GM12878 (cell line): ENCODE measurements around the gene ZNF554. TPM values are rescaled to one million over a fixed set of nuclear protein-coding genes. Genes with fewer than 3 reads are reported as not detected.

ENCODE experiments used
- ATAC-seq: fragments of 200-7000 bp; cut with Tn5 transposase; 3 replicates; pipeline ENCODE4 v1.9.1; 2020; ENCODE audit warnings: mild to moderate bottlenecking, moderate library complexity
- BruUV-seq: library from RNA; stranded (reverse); fragments of 400-500 nt; replicated peaks from 2 replicates; lab custom pipeline; 2021; lab: Mats Ljungman, UMichigan
- CTCF ChIA-PET: fragments of 300-600 bp; sonication (Branson Sonifier 250); formaldehyde crosslinking; extraction: SDS; loops from one replicate; lab custom pipeline; 2021; ENCODE audit warnings: inconsistent platforms; lab: Yijun Ruan, JAX
- POLR2A ChIA-PET: fragments of 350-600 bp; formaldehyde crosslinking; extraction: SDS; loops from one replicate; lab custom pipeline; 2021; ENCODE audit warnings: inconsistent platforms; lab: Charles Lee
- RAD21 ChIA-PET: fragments of 300-600 bp; sonication (Branson Sonifier 250); formaldehyde crosslinking; loops from one replicate; lab custom pipeline; 2023; ENCODE audit warnings: antibody characterized with exemption; ENCODE audit not compliant: unreplicated experiment; lab: Charles Lee
- SMC1A ChIA-PET: fragments of 300-600 bp; sonication (Branson Sonifier 250); formaldehyde crosslinking; loops from one replicate; lab custom pipeline; 2023; ENCODE audit not compliant: unreplicated experiment, uncharacterized antibody; lab: Charles Lee
- DNase-seq: peaks from one replicate; pipeline ENCODE4 v3.0.0-alpha.2; 2011; ENCODE audit warnings: low read depth, low spot score
- FAIRE-seq: peaks from 3 replicates; lab custom pipeline; 2011; peaks lifted over from hg19 to GRCh38; lab: Jason Lieb, UNC
- H2AFZ ChIP-seq: 2 replicates; pipeline ENCODE4 v1.6.0; 2011; ENCODE audit warnings: low read depth, low read length, control low read depth; ENCODE audit not compliant: control insufficient read depth
- H3K27ac ChIP-seq: 2 replicates; pipeline ENCODE4 v1.5.1; 2011; ENCODE audit warnings: control low read depth; ENCODE audit not compliant: control insufficient read depth, insufficient read depth
- H3K27me3 ChIP-seq, 2 experiments: replicated peaks in 1 of 2; 2 replicates each; pipeline versions ENCODE4 v1.6.0 to v1.6.1; 2011; ENCODE audit warnings: low read length in 1 of 2; ENCODE audit not compliant: control insufficient read depth in 2 of 2, insufficient read depth in 2 of 2
- H3K36me3 ChIP-seq, 2 experiments: 2 replicates each; pipeline ENCODE4 v1.5.1; 2011; ENCODE audit warnings: low read length in 1 of 2; ENCODE audit not compliant: control insufficient read depth in 2 of 2, insufficient read depth in 2 of 2
- H3K4me1 ChIP-seq: 2 replicates; pipeline ENCODE4 v1.6.1; 2011; ENCODE audit warnings: mild to moderate bottlenecking, low read length, moderate library complexity, mixed read lengths; ENCODE audit not compliant: control insufficient read depth, insufficient read depth
- H3K4me2 ChIP-seq: 2 replicates; pipeline ENCODE4 v1.6.0; 2011; ENCODE audit warnings: control low read depth; ENCODE audit not compliant: control insufficient read depth, insufficient read depth
- H3K4me3 ChIP-seq: fragments of 200-600 bp; sonication (generic); 2 replicates; pipeline ENCODE4 v1.5.1; 2016
- H3K79me2 ChIP-seq: 2 replicates; pipeline ENCODE4 v1.6.0; 2011; ENCODE audit warnings: low read length; ENCODE audit not compliant: control insufficient read depth, insufficient read depth
- H3K9ac ChIP-seq: 2 replicates; pipeline ENCODE4 v1.8.0; 2011; ENCODE audit warnings: low read length, control low read depth, mixed read lengths; ENCODE audit not compliant: control insufficient read depth, insufficient read depth
- H3K9me3 ChIP-seq: replicated peaks from 3 replicates; pipeline ENCODE4 v1.5.1; 2011; ENCODE audit warnings: mild to moderate bottlenecking, low read length; ENCODE audit not compliant: control insufficient read depth, insufficient read depth
- H4K20me1 ChIP-seq: 2 replicates; pipeline ENCODE4 v1.6.0; 2011; ENCODE audit not compliant: control insufficient read depth, insufficient read depth
- BACH1 ChIP-seq: fragments of 450-650 bp; IDR thresholded peaks from 2 replicates; pipeline ENCODE4 v1.6.1; 2017; ENCODE audit warnings: mild to moderate bottlenecking, borderline replicate concordance
- BHLHE40 ChIP-seq, 2 experiments: fragments of 450-650 bp in 1 of 2; IDR thresholded peaks; 2 replicates each; pipeline ENCODE4 v1.6.1; 2011 to 2017; ENCODE audit warnings: low read depth in 2 of 2, borderline replicate concordance in 1 of 2, improper control_type of control experiment in 1 of 2, low read length in 1 of 2, mild to moderate bottlenecking in 1 of 2
- BRCA1 ChIP-seq: IDR thresholded peaks from 2 replicates; pipeline ENCODE4 v1.6.1; 2011; ENCODE audit warnings: low read depth, low read length, improper control_type of control experiment
- CREM ChIP-seq: IDR thresholded peaks from 2 replicates; pipeline ENCODE4 v1.6.1; 2014; ENCODE audit warnings: antibody characterized with exemption, low read depth
- JUNB ChIP-seq: IDR thresholded peaks from 2 replicates; pipeline ENCODE4 v1.6.1; 2016; ENCODE audit warnings: antibody characterized with exemption, mild to moderate bottlenecking
- NBN ChIP-seq: fragments of 450-650 bp; IDR thresholded peaks from 2 replicates; pipeline ENCODE4 v1.6.1; 2016
- NFIC ChIP-seq: IDR thresholded peaks from 2 replicates; pipeline ENCODE4 v1.6.1; 2012; ENCODE audit warnings: low read depth, mild to moderate bottlenecking, inconsistent platforms, low read length, moderate library complexity
- NR2F1 ChIP-seq: fragments of 450-650 bp; conservative IDR thresholded peaks from 2 replicates; pipeline ENCODE4 v1.6.1; 2017; ENCODE audit warnings: mild to moderate bottlenecking
- PKNOX1 ChIP-seq: fragments of 450-650 bp; IDR thresholded peaks from 2 replicates; pipeline ENCODE4 v1.6.1; 2016; ENCODE audit warnings: mild to moderate bottlenecking
- RFX5 ChIP-seq: IDR thresholded peaks from 2 replicates; pipeline ENCODE4 v1.6.1; 2011; ENCODE audit warnings: low read depth, low read length, improper control_type of control experiment
- WGBS: methylation state at CpG from one replicate; pipeline ENCODE4 v1.1.6; 2016; ENCODE audit warnings: low lambda C conversion rate; ENCODE audit not compliant: insufficient replicate concordance, insufficient coverage; ENCODE audit errors: missing lambda C conversion rate; 5-methylcytosine and 5-hydroxymethylcytosine counted together
- in situ Hi-C: fragments of 300-500 bp; cut with MboI; formaldehyde crosslinking; loops from 9 replicates; pipeline ENCODE4 v1.14.3; 2018; ENCODE audit warnings: mixed read lengths
- intact Hi-C: fragments of 100-400 bp; cut with micrococcal nuclease; formaldehyde crosslinking; loops from one replicate; pipeline ENCODE4 v1.14.2; 2022; ENCODE audit not compliant: unreplicated experiment
- polyA plus RNA-seq, 11 experiments: library from polyadenylated mRNA; depleted of rRNA in 4 of 11; unstranded in 6 of 11; stranded (reverse) in 5 of 11; fragments of >200 nt; fragmentation: Nextera tagmentation in 4 of 11; fragmentation: Illumina TruSeq in 1 of 11; extraction: Ambion mirVana in 4 of 11; extraction: Trizol in 1 of 11; gene quantifications; 1 replicate in 1 of 11; 2 replicates in 10 of 11; pipeline versions ENCODE4 v1.2.1 to v1.2.3, GENCODE V29; 2011 to 2016; ENCODE audit warnings: inconsistent platforms in 2 of 11, missing spikeins in 2 of 11, low read depth in 1 of 11
- total RNA-seq, 4 experiments: library from RNA; depleted of rRNA in 3 of 4; stranded (reverse); fragments of >200 nt in 3 of 4; fragmentation: Illumina TruSeq in 1 of 4; extraction: Trizol in 1 of 4; gene quantifications; 2 replicates each; pipeline versions ENCODE4 v1.2.1 to v1.2.3, GENCODE V29; 2013 to 2021

ZNF554 gene
- total and polyA plus RNA-seq, 10 of the 15 experiments (the other 5 are each of a cell fraction or from before 2014, with no cell fraction given), result 0.19 to 2.1 (median 1.4) TPM

- ChIA-PET CTCF (no interaction called here), POLR2A (no interaction called here), SMC1A (no interaction called here)
- H3K9ac ChIP-seq, result no peak overlapping the region
- peaks cover 8% of the 10 kb centered on the region; the same call in 2 of the 3 replicates for H3K9me3 ChIP-seq
- H3K4me3 ChIP-seq, result no peak overlapping the region
- H3K27ac ChIP-seq, result no peak overlapping the region
- DNase-seq, result no peak
- TF ChIP-seq NBN, result no peak
- no peak for TF ChIP-seq CREM
- no peak for TF ChIP-seq BACH1
- no peak for TF ChIP-seq BHLHE40 (IDR thresholded peaks at IDR 0.05; ENCODE audit: borderline replicate concordance in 1 of 2, low read depth in 2 of 2, low read length in 1 of 2)
- no peak for TF ChIP-seq NFIC
- TF ChIP-seq BRCA1, result no peak
- TF ChIP-seq JUNB, result no peak
- no peak for TF ChIP-seq PKNOX1
- no peak for TF ChIP-seq NR2F1
- no peak for TF ChIP-seq RFX5
- TF ChIP-seq, all 136 proteins: peak for 0
- Histone ChIP-seq H3K4me1 (no peaks in the 10 kb centered on the region), H2AFZ (no peak overlapping the region), H3K27me3 (no peaks in the 10 kb centered on the region), H3K4me2 (no peak overlapping the region), H4K20me1 (no peaks in the 10 kb centered on the region), H3K79me2 (no peaks in the 10 kb centered on the region; the same call in 1 of the 2 replicates), H3K36me3 (no peaks in the 10 kb centered on the region)
- ATAC-seq (no peak), FAIRE-seq (no peak)
- in situ Hi-C loops, result no loop called here
- WGBS, result 69% methylated on average over 9 of the region's 9 CpGs
- BruUV-seq, result no TSS peak
- intact Hi-C loops, result no loop called here
- RAD21 ChIA-PET, result no interaction called here
These were observed 4.0 kb downstream of the ZNF554 start for GRCh38 chr19:2823646-2824045.
